ENCODE data around the gene CYB5R2.

GRCh38 chr11:7692426-7692825, 19.1 kb upstream of the CYB5R2 start:
- TF ChIP-seq, protein P1, sequence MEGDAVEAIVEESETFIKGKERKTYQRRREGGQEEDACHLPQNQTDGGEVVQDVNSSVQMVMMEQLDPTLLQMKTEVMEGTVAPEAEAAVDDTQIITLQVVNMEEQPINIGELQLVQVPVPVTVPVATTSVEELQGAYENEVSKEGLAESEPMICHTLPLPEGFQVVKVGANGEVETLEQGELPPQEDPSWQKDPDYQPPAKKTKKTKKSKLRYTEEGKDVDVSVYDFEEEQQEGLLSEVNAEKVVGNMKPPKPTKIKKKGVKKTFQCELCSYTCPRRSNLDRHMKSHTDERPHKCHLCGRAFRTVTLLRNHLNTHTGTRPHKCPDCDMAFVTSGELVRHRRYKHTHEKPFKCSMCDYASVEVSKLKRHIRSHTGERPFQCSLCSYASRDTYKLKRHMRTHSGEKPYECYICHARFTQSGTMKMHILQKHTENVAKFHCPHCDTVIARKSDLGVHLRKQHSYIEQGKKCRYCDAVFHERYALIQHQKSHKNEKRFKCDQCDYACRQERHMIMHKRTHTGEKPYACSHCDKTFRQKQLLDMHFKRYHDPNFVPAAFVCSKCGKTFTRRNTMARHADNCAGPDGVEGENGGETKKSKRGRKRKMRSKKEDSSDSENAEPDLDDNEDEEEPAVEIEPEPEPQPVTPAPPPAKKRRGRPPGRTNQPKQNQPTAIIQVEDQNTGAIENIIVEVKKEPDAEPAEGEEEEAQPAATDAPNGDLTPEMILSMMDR (IDR thresholded peaks at IDR 0.05), result no peak
- TF ChIP-seq ZFX (IDR thresholded peaks at IDR 0.05; ENCODE audit: borderline replicate concordance), result no peak
